ENCODE results near the gene PKMYT1.

DNA sequence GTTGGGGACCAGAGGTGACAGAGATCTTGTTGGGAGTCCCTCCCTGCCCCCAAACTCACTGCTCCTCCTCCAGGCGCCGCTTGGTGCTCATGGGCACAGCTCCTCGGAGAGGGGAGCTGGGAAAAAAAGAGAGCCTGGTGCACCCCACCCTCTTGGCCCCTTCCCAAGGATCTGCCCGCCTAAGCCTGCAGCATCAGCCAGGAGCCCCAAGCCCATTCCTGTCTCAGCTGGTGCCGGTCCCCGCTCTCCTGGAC lies 43.1 kb upstream of the PKMYT1 start:
- TF ChIP-seq MAX (IDR thresholded peaks at IDR 0.05; ENCODE audit: low read depth, low read length) (no peak), CTCF (IDR thresholded peaks at IDR 0.05; ENCODE audit: low read depth, low read length) (no peak), POLR2A (IDR thresholded peaks at IDR 0.05; ENCODE audit: extremely low read depth, insufficient read length) (no peak), MYC (IDR thresholded peaks at IDR 0.05; ENCODE audit: low read depth, low read length) (no peak)
